Smooth muscle cell (in vitro differentiated cells): ENCODE data around the gene CPED1. TPM values are rescaled to one million over a fixed set of nuclear protein-coding genes. Genes with fewer than 3 reads are reported as not detected.

Experiments
- DNase-seq: peaks from one replicate; lab custom pipeline; 2025; ENCODE audit not compliant: unreplicated experiment; lab: John Stamatoyannopoulos, UW
- H2AFZ ChIP-seq: fragments of 200-600 bp; sonication (generic); 2 replicates; pipeline ENCODE4 v1.6.0; 2016; ENCODE audit warnings: antibody characterized with exemption, low read depth, mild to moderate bottlenecking
- H3F3A ChIP-seq: fragments of 200-600 bp; sonication (generic); 2 replicates; pipeline ENCODE4 v1.6.0; 2017; ENCODE audit warnings: antibody characterized with exemption, low read depth
- H3K27ac ChIP-seq: fragments of 200-600 bp; sonication (generic); 2 replicates; pipeline ENCODE4 v1.5.1; 2016; ENCODE audit warnings: low read depth, mild to moderate bottlenecking
- H3K27me3 ChIP-seq: fragments of 200-600 bp; sonication (generic); 2 replicates; pipeline ENCODE4 v1.6.1; 2016; ENCODE audit warnings: low read depth, mild to moderate bottlenecking
- H3K36me3 ChIP-seq: fragments of 200-600 bp; sonication (generic); 2 replicates; pipeline ENCODE4 v1.5.1; 2016; ENCODE audit warnings: low read depth
- H3K4me1 ChIP-seq: fragments of 200-600 bp; sonication (generic); 2 replicates; pipeline ENCODE4 v1.5.1; 2016; ENCODE audit warnings: low read depth
- H3K4me2 ChIP-seq: fragments of 200-600 bp; sonication (generic); 2 replicates; pipeline ENCODE4 v1.6.0; 2016; ENCODE audit warnings: mild to moderate bottlenecking
- H3K4me3 ChIP-seq: fragments of 200-600 bp; sonication (generic); 2 replicates; pipeline ENCODE4 v1.5.1; 2016; ENCODE audit warnings: mild to moderate bottlenecking
- H3K79me2 ChIP-seq: fragments of 200-600 bp; sonication (generic); 2 replicates; pipeline ENCODE4 v1.6.0; 2016; ENCODE audit warnings: low read depth, mild to moderate bottlenecking
- H3K9ac ChIP-seq: fragments of 200-600 bp; sonication (generic); 2 replicates; pipeline ENCODE4 v1.6.0; 2016; ENCODE audit warnings: low read depth
- H3K9me3 ChIP-seq: fragments of 200-600 bp; sonication (generic); replicated peaks from 2 replicates; pipeline ENCODE4 v1.5.1; 2016; ENCODE audit warnings: low read depth
- H4K20me1 ChIP-seq: fragments of 200-600 bp; sonication (generic); 2 replicates; pipeline ENCODE4 v1.6.0; 2016; ENCODE audit warnings: low read depth
- WGBS: methylation state at CpG from one replicate; pipeline ENCODE4 v1.1.7; 2016; ENCODE audit warnings: low lambda C conversion rate; 5-methylcytosine and 5-hydroxymethylcytosine counted together
- polyA plus RNA-seq: library from polyadenylated mRNA; unstranded; fragments of >200 nt; fragmentation: Nextera tagmentation; extraction: Ambion mirVana; gene quantifications from 2 replicates; pipeline ENCODE4 v1.2.1, GENCODE V29; 2016
- total RNA-seq: library from RNA; depleted of rRNA; stranded (reverse); fragments of >200 nt; gene quantifications from 2 replicates; pipeline ENCODE4 v1.2.3, GENCODE V29; 2014
- TF ChIP-seq, protein P1 (sequence below): fragments of 200-600 bp; sonication (generic); IDR thresholded peaks from 2 replicates; pipeline ENCODE4 v1.5.1; 2017; ENCODE audit warnings: borderline replicate concordance, mild to moderate bottlenecking, antibody characterized with exemption; ENCODE audit not compliant: insufficient read depth, poor library complexity, severe bottlenecking

The CPED1 gene
- total and polyA plus RNA-seq, 2 experiments from 2014 or later = 9.5 to 12.9 TPM

DNA sequence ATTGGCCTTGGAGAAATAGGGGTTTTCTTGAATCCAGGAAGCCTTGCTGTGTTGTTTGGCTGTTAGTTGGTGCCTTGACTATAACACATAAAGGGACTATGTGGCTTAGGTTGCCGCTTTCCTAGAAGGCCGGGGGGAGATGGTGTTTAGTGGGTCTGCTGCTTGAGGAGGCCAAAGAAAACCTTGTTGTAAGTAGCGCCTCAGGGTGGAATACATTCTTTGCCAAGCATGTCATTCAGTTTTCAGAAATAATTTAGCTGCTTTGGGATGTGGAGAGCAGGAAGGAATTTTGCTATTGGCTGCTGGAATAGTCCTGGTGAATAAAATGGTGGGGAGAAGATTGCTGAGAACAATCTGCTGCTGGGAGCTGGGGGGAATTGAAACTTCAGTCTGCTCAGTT is 207.4 kb downstream of the CPED1 start:
- no peak overlapping the region for H3K4me2 ChIP-seq
- H3K4me3 ChIP-seq = no peak overlapping the region
- H2AFZ ChIP-seq = no peak overlapping the region
- TF ChIP-seq, protein P1, sequence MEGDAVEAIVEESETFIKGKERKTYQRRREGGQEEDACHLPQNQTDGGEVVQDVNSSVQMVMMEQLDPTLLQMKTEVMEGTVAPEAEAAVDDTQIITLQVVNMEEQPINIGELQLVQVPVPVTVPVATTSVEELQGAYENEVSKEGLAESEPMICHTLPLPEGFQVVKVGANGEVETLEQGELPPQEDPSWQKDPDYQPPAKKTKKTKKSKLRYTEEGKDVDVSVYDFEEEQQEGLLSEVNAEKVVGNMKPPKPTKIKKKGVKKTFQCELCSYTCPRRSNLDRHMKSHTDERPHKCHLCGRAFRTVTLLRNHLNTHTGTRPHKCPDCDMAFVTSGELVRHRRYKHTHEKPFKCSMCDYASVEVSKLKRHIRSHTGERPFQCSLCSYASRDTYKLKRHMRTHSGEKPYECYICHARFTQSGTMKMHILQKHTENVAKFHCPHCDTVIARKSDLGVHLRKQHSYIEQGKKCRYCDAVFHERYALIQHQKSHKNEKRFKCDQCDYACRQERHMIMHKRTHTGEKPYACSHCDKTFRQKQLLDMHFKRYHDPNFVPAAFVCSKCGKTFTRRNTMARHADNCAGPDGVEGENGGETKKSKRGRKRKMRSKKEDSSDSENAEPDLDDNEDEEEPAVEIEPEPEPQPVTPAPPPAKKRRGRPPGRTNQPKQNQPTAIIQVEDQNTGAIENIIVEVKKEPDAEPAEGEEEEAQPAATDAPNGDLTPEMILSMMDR = no peak
- H4K20me1 ChIP-seq = no peaks in the 10 kb centered on the region
- no peaks in the 10 kb centered on the region for H3K36me3 ChIP-seq
- no peaks in the 10 kb centered on the region for H3K27me3 ChIP-seq
- H3K27ac ChIP-seq = no peak overlapping the region
- no peaks in the 10 kb centered on the region for H3F3A ChIP-seq
- WGBS = 77% methylated on average over 3 of the region's 3 CpGs
- no peaks in the 10 kb centered on the region for H3K4me1 ChIP-seq
- DNase-seq = no peak
- no peaks in the 10 kb centered on the region for H3K79me2 ChIP-seq
- H3K9me3 ChIP-seq = no peaks in the 10 kb centered on the region
- H3K9ac ChIP-seq = no peak overlapping the region

DNA sequence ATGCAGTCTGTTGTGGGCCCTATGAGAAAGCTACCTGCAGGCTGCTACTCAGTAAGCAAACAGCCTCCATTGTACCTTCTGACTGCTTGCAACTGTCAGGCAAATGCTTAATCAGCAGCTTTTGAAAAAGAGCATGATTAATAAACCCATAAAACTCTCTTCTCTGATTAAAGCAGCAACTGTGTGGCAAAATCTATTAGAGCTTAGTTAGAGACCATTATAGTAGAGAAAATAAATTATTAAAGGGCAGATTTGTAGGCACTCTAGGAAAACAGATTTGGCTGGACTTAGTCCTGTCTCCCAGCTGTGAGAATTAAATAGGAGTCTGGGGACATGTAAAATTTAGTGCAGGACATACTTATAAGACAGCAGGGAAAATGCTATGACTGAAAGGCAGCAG is 207.8 kb downstream of the CPED1 start:
- no peak overlapping the region for H3K4me2 ChIP-seq
- no peak overlapping the region for H3K27ac ChIP-seq
- H3K36me3 ChIP-seq = no peaks in the 10 kb centered on the region
- no peak overlapping the region for H3K4me3 ChIP-seq
- no peak overlapping the region for H2AFZ ChIP-seq
- DNase-seq = no peak
- TF ChIP-seq, protein P1 = no peak
- H3K9me3 ChIP-seq = no peaks in the 10 kb centered on the region
- no peaks in the 10 kb centered on the region for H3K79me2 ChIP-seq
- H3K27me3 ChIP-seq = no peaks in the 10 kb centered on the region
- H3F3A ChIP-seq = no peaks in the 10 kb centered on the region
- no peak overlapping the region for H3K9ac ChIP-seq
- no peaks in the 10 kb centered on the region for H4K20me1 ChIP-seq
- H3K4me1 ChIP-seq = no peaks in the 10 kb centered on the region

DNA sequence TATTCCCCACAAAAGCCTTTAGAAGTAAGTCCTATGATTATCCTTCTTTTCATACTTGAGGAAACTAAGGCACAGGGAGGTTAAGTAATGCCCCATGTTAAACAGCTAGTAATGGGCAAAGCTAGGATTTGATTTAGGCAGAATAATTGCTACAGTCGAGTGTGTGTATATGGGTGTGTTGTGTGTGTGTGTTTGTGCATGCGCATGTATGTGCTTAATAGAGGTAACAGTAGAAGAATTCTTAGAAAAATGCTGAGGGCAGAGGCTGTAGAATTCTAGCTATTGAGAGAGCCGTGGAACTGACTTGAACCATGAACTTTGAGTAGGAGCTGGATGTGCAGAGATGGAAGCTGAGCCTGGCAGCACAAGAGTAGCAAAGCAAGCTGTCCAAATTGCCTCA is 208.9 kb downstream of the CPED1 start:
- H3K36me3 ChIP-seq = no peaks in the 10 kb centered on the region
- no peaks in the 10 kb centered on the region for H3K27me3 ChIP-seq
- no peaks in the 10 kb centered on the region for H3K79me2 ChIP-seq
- TF ChIP-seq, protein P1 = no peak
- H3K27ac ChIP-seq = no peak overlapping the region
- no peak overlapping the region for H2AFZ ChIP-seq
- no peaks in the 10 kb centered on the region for H4K20me1 ChIP-seq
- no peak overlapping the region for H3K4me2 ChIP-seq
- H3K4me3 ChIP-seq = no peak overlapping the region
- no peaks in the 10 kb centered on the region for H3F3A ChIP-seq
- no peak overlapping the region for H3K9ac ChIP-seq
- no peaks in the 10 kb centered on the region for H3K4me1 ChIP-seq
- 94% methylated on average over 3 of the region's 3 CpGs for WGBS
- DNase-seq = no peak
- no peaks in the 10 kb centered on the region for H3K9me3 ChIP-seq

DNA sequence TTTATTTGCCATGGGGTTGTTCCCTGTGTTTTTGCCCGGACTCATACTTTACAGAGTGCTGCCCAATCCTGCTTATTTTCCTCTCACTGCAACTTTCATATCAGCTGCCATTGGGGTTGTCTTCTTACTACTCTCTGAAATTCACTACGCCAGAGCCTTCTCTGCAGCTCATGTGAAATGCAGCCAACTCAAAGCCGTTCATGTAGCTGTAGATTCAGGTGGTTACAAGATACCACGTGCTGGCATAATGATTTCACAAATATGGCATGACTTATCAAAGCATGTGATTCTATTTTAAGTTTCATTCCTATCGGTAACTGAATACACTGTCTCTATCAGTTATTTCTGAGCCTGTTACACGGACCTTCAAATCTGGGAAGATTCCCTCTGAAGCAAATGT is 210.0 kb downstream of the CPED1 start:
- Histone ChIP-seq H3F3A (no peaks in the 10 kb centered on the region), H3K27ac (no peak overlapping the region), H2AFZ (no peak overlapping the region), H3K9ac (no peak overlapping the region), H3K36me3 (no peaks in the 10 kb centered on the region), H4K20me1 (no peaks in the 10 kb centered on the region), H3K4me1 (no peaks in the 10 kb centered on the region), H3K27me3 (no peaks in the 10 kb centered on the region), H3K4me2 (no peak overlapping the region), H3K9me3 (no peaks in the 10 kb centered on the region), H3K79me2 (no peaks in the 10 kb centered on the region), H3K4me3 (no peak overlapping the region)
- WGBS = 91% methylated on average over 6 of the region's 6 CpGs
- TF ChIP-seq, protein P1 = no peak
- DNase-seq = no peak
